ENCODE results near the gene TTYH3.

DNA sequence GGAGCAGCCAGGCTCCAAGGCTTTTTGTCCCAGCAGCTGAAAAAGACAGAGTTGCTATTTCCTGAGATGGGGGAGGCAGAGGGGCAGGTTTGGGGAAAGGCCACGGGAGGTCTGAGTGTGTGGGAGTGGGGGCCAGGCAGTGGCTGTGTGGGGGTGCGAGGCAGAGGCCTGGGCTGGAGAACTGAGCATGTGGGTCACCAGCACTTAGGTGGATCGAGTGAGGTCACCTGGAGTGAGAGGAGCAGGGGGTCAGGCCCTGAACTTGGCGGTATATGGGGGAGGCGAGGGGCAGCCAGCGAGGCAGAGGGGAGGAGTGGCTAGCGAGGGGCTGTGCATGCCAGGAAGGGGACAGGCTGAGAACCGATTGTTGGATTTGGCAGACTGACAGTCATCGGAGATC lies 44.7 kb upstream of the TTYH3 start:
- TF ChIP-seq POLR2A (IDR thresholded peaks at IDR 0.05) (no peak), CTCF (IDR thresholded peaks at IDR 0.05) (no peak)

All from ovary (tissue), 3 donors.